Measurements from ENCODE around the gene F8.
A peak's percentile ranks its signal among the peaks of the same experiment; 100 is the strongest.
"Not testable (repeated sequence)": the region's sequence is repeated elsewhere in the genome, so short reads cannot be mapped to it uniquely, and the experiment has no call there.

The F8 gene

GRCh38 chrX:154986826-154987575 lies 35.5 kb downstream of the F8 start:
- DNase-seq (ENCODE audit: low spot score), result peak; percentile 51

GRCh38 chrX:154981116-154981411 lies 41.5 kb downstream of the F8 start:
- no peak for DNase-seq (ENCODE audit: low spot score)

GRCh38 chrX:154980330-154981115 lies 42.0 kb downstream of the F8 start:
- DNase-seq (ENCODE audit: low spot score), result peak; percentile 77

GRCh38 chrX:154979629-154980028 lies 42.9 kb downstream of the F8 start:
- no peak for DNase-seq (ENCODE audit: low spot score)

GRCh38 chrX:154968353-154968752 lies 54.2 kb downstream of the F8 start:
- no peak for DNase-seq (ENCODE audit: low spot score)

- DNase-seq (ENCODE audit: low spot score), result peak; percentile 89
Measured at GRCh38 chrX:154967603-154968002, 54.9 kb downstream of the F8 start.

GRCh38 chrX:154961947-154962346 lies 60.6 kb downstream of the F8 start:
- DNase-seq (ENCODE audit: low spot score), result no peak

GRCh38 chrX:154955799-154956198 lies 66.7 kb downstream of the F8 start:
- DNase-seq (ENCODE audit: low spot score), result not testable (repeated sequence)

GRCh38 chrX:154939265-154939664 lies 83.3 kb downstream of the F8 start:
- not testable (repeated sequence) for DNase-seq (ENCODE audit: low spot score)

- not testable (repeated sequence) for DNase-seq (ENCODE audit: low spot score)
Measured at GRCh38 chrX:154924771-154925170, 97.8 kb downstream of the F8 start.

- peak; percentile 85 for DNase-seq (ENCODE audit: low spot score)
Measured at GRCh38 chrX:154918060-154918483, 104.5 kb downstream of the F8 start.

- DNase-seq (ENCODE audit: low spot score), result no peak
Measured at GRCh38 chrX:154914052-154914451, 108.5 kb downstream of the F8 start.

- DNase-seq (ENCODE audit: low spot score), result not testable (repeated sequence)
Measured at GRCh38 chrX:154910528-154910927, 112.0 kb downstream of the F8 start.

GRCh38 chrX:154910048-154910447 lies 112.5 kb downstream of the F8 start:
- not testable (repeated sequence) for DNase-seq (ENCODE audit: low spot score)

GRCh38 chrX:154908821-154909220 lies 113.7 kb downstream of the F8 start:
- no peak for DNase-seq (ENCODE audit: low spot score)

GRCh38 chrX:154902408-154902807 lies 120.1 kb downstream of the F8 start:
- no peak for DNase-seq (ENCODE audit: low spot score)

GRCh38 chrX:154900323-154900722 lies 122.2 kb downstream of the F8 start:
- no peak for DNase-seq (ENCODE audit: low spot score)

GRCh38 chrX:154892296-154892695 lies 130.2 kb downstream of the F8 start:
- no peak for DNase-seq (ENCODE audit: low spot score)

GRCh38 chrX:154890990-154891639 lies 131.4 kb downstream of the F8 start:
- no peak for DNase-seq (ENCODE audit: low spot score)

GRCh38 chrX:154886789-154887221 lies 135.7 kb downstream of the F8 start:
- not testable (repeated sequence) for DNase-seq (ENCODE audit: low spot score)

GRCh38 chrX:154886069-154886788 lies 136.3 kb downstream of the F8 start, which contains the start of gene F8A1:
TSS of gene F8A1 (plus strand) at chrX:154886355. CDS start at chrX:154886375, 20 bp downstream.
- not testable (repeated sequence) for DNase-seq (ENCODE audit: low spot score)

- DNase-seq (ENCODE audit: low spot score), result not testable (repeated sequence)
Measured at GRCh38 chrX:154885549-154885948, 137.0 kb downstream of the F8 start.
